ENCODE results near the gene HHIPL1.

HHIPL1 gene

DNA sequence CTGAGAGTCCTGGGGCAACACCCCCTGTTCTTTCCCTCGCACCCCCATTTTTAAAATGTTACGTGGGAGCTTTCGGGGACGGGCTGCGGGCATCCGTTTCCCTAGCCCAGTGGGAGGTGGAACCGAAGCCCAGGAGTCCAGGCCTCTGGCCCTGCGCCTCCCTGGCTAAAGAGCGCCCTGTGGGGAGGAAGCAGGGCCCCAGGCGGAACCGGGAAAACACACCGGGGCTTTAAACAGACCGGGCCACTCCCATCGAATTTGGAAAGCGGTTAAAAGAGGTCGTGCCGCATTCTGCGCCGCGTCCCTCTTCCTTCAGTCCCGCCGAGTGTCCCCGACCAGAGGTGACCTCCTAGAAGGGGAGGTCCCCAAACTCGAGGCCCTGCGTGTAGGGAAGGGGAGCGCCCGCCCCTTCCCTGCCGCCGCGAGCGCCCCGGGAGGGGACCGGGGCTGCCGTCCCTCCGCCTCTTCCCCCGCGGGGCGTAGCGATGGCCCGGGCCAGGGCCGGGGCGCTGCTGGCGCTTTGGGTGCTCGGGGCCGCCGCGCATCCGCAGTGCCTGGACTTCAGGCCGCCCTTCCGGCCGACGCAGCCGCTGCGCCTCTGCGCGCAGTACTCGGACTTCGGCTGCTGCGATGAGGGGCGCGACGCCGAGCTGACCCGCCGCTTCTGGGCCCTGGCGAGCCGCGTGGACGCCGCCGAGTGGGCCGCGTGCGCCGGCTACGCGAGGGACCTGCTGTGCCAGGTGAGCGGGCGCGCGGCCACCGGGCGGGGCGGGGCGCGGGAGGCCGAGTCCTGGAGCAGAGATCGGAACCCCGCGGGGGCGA, at the start of gene HHIPL1:
HHIPL1 (plus strand) TSS at position 407 of the 822 bp plus-strand sequence; CDS start at position 486, 79 bp downstream.
- DNase-seq (ENCODE audit: low read depth in 3 of 3) = no peak

DNA sequence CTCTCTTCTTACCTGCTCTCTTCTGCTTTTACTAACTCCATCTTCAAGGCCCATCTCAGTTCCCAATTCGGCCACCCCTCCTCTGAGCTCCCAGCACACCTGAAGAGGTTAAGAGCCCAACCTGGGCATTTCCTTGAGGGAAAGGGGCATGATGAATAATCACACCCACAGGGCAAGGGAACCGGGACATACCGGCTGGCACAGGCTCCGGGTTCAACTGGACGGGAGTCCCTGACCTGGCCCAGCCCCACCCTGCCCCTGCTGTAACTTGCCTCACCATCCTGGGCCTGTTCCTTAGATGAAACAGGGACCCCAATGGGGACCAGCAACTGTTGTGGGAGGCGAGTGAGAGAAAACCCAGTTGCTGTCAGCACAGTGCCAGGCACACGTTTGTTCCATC, 49.4 kb upstream of the HHIPL1 start:
- DNase-seq (ENCODE audit: low read depth in 3 of 3) = no peak

DNA sequence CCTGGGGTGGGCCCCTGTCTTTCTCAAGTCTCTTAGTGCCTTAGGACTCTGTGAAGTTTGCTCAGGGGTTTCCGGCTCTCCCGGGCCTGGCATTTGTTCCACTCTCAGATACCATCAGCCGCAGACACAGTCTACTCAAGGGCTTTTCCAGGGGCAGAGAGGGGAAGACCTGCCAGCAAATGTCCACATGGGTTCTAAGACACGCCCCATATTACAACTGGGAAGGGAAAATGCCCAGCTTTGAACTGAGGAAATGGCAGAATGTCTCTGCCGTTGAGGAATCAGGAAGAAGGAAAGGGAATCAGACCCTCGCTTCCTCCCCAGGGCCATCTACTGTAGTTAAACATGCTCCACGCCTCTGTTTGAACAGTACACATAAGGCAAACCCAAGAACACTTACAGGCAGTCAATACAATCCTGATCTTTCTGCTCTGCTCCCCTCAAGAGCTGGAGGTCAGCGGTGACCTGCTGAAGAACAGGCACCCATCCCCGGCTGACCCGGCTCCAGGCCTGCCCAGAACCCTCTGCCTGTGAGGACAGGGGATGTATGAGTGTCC, 48.8 kb upstream of the HHIPL1 start:
- DNase-seq (ENCODE audit: low read depth in 3 of 3) = no peak

DNA sequence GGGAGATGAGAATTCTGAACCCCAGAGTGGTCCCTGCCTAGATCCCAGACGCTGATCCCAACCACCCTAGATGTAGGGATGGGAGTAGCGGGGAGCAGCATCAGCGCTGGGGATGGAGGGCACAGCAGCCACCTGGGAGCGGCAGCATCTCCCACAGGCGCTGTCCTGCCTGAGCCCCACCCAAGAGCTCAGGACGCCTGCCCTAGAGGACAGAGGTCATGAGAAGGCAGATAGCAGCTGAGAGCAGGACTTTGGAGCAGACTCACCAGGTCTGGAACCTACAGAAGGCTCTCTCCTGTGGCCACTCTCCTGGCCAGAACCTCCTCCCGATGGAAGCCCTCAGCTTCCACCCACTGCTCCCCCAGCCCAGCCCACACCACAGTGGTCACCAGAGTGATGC, 48.2 kb upstream of the HHIPL1 start:
- DNase-seq (ENCODE audit: low read depth in 3 of 3) = no peak

DNA sequence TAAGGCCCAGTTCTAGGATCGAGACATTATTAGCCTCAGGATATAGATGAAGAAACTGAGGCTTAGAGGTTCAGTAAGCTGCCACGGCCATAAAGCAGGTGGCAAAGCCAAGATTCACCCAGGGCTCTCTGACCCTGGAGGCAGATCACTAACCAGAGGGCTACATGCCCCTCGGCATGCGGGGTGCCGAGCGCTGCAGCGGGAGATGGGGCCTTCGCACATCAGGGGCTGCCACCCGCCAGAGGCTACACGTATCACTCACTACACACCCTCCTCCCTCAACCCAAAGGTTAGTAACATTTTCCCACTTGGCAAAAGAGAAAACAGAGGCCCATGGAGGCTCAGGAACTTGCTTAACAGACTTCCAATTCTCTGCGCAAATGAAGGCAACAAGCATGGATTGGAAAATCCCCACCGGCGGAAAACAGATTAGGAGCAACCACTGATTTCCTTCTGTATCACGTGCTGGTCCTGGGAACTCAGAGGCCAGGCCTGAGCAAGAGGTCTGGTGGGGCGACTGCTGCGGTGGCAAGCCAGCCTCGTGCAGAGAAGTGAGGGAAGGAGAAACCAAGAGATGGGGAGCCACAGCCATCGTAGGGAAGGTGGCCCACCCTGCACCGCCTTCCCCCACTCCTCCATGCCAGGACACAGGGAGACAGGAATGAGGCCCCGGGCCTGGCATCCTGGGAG, 46.9 kb upstream of the HHIPL1 start:
- DNase-seq (ENCODE audit: low read depth in 3 of 3) = no peak

DNA sequence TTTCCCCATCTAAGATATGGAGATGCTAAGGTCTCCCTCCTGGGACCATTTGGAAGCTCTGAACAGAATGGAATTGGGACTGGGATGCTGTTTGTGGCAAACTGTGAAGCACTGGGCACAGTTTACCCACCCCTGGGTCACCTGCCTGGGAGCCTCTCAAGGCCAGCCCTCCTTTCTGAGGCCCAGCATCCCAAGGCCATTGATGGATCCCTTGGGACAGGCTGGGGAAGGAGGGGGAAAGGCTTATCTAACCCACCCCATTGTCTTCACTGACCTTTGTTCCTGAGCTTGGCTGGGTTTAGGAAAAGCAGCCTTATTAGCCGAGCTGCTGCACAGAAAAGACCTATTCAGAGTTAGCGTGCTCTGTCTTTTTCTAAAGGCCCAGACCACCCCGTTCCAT, 46.2 kb upstream of the HHIPL1 start:
- DNase-seq (ENCODE audit: low read depth in 3 of 3) = no peak

DNA sequence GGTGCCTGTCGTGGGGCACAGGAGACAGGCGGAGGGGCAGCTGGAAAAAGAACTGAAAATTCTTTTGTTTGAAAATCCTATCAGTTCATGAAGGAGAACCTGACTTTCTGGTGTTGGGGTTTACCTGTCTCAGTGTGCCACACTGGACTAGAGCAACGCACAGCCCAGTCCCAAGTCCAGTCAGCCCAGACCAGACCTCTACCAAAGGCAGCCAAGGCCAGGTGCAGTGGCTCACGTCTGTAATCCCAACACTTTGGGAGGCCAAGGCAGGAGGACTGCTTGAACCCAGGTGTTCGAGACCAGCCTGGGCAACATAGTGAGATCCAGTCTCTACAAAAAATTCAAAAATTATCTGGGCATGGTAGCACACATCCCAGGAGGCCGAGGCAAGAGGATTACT, 45.5 kb upstream of the HHIPL1 start:
- DNase-seq (ENCODE audit: low read depth in 3 of 3) = no peak

DNA sequence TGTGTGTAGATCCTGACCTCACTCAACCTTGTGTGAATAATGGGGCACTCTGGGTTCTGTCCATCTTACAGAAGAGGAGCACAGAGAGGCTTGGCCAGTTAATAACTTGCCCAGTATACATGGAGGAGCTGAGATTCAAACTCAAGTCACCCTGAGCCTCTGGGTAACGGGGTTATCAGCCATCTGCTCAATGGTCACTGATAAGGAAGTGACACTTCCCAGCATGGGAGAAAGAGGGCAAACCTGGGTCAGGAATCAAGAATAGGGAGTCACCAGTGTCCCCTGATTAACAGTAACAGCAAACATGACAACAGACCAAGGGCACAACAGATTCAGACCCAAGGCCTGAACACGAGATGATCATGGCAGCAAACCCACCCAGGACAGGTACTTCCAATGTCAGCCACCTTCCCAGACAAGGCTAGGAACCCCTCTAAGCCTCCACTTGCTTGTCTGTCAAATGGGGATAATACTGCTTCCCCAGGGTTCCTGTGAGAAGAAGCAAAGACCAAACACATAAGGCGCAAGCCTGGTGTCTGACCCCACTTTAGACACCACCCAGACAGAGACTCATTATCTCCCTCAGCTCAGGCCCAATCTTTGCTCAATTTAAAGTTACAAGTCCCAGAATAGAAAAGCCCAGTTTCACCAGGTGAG, 44.6 kb upstream of the HHIPL1 start:
- DNase-seq (ENCODE audit: low read depth in 3 of 3) = no peak

DNA sequence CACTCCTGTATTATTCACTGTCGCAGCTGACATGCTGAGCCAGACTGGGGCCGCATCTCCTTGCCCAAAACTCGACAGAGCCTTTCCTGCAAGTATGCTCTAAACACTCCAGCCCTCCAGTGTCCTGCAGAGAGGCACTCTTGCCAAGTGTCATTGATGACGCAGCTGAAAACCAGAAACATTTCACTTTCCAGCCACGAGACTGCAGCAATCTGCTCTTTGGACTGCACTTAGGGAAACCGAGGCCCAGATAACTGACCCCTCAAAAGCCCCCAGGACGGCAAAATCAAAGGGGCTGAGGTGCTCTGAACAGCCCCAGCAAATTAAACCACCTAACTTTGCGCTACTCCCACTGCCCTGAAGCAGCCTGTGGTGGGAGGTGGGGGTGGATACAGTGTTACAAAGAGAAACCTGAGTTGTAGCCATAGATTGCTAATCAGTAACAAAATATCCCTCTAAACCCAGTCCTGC, 43.5 kb upstream of the HHIPL1 start:
- DNase-seq (ENCODE audit: low read depth in 3 of 3) = no peak

DNA sequence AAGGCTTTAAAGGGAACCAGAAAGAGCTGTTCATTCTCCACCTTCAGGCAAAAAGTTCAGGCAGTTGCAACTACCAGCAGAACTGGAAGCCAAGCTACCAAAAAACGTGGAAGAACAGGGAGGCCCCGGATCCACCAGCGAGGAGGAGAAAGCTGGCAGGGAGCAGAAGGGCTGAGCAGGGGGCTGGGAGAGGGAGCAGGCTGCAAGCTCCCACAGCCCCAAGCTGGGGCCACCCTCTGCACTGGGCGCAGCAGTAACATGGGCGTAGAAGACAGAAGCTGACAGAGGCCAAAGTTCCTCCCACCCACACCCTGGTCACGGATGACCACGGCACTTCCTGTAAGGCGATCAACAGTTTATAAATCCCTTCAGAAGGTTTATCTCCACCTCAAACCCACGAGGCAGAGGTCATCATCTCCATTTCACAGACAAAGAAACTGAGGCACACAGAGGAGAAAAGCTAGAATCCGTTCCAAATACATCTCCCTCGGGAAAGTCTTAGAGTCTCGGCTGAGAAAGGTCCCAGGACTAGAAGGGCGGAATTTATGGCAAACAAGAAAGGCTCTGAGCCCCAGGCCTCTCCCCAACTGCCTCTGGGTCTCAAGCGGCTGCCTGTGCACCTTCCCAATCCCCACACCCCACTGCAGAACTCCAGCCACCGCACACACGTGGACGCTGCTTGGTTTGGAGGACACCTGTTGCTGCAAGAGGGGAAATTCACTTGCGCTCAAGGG, 42.7 kb upstream of the HHIPL1 start:
- DNase-seq (ENCODE audit: low read depth in 3 of 3) = no peak

DNA sequence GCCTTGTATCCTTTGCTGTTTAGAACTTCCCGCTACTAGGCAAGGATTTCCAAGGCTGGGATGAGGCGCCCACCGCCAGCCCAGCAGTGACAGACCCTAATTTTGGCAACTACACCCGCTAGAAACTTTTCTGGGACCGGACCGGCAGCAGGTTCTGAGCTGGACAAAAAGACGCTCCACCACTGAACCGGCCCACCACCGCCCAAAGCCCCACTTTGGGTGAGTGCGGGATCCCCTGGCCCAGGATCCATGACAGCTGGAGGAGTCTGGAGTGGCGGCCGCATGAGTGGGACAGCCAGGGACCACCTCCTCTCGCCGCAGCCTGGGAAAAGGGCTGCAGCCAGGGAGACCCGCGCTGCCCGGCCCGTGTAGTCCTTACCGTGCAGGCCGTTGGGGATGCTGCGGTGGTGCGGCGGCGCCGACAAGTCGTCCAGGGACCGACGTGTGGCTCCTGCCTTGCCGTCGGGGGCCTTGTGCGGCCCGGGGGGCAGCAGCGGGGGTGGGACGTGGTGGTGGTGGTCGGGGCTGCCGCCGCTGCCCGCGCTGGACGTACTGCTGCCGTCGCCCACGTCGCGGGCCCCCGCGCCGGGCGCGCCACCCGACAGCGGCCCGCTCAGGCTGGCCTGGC, 42.0 kb upstream of the HHIPL1 start:
- no peak for DNase-seq (ENCODE audit: low read depth in 3 of 3)

DNA sequence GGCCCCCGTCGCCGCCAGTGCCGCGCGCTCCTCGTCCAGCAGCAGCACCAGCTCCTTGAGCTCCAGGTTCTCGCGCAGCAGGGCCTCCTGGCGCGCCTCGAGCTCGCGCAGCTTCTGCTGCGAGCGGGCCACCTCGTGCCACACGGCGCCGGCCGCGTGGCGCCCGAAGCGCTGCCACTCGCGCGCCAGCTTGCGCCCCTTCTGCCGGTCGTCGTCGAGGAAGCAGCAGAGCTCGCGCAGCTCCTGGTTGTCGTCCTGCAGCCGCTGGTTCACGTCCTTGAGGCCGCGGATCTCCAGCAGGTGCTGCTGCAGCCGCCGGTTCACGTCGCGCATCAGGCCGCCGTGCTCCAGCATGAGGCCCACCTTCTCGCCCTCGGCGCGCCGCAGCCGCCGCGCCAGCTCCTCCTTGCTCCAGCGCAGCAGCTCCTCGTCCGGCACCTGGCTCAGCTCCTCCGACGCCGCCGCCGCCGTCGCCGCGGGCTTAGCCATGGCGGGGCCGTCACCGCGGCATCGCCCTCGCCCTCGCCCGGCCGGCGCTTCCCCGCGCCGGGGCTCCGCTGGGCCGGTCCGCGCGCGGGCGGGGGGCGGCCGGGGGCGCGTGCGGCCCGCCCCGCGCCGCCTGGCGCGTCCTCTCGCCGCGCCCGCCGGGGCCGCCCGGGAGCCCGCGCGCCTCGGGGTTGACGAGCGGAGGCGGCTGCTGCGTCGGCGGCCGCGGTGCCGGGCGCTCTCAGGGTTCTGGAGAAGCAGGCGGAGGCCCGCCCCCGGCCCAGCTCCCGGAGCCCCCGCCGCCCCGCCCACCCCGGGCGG, 41.3 kb upstream of the HHIPL1 start, which contains the start of gene CCDC85C:
CCDC85C (minus strand) TSS at position 737 of the 807 bp plus-strand sequence; CDS start at position 489, 248 bp downstream.
- DNase-seq (ENCODE audit: low read depth in 3 of 3) = peak; percentile 13 to 27 (median 25)

DNA sequence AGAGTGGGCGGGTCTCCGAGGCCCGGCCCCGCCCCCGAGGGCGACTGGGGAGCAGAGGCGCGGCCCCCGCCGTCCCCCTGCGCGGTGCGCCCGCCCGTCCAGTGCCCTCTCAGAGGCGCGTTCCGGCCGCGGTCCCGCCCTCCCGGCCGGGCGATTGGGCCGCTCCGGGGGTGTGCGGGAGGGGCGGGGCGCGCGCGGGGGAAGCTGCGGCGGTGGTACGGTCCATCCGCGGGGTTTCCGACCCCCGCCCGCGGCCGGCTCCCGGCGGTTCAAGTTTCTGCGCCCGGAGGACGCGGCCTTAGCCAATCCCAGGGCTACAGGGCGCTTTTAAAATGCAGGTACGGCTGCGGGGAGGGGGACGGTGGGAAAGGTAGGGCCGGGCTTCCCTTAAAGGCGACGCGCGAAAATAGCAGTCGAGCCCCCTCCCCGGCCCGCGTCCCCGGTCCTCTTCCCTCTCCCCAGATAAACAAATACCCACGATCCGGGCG, 40.6 kb upstream of the HHIPL1 start:
- peak; percentile 86 to 92 (median 90) for DNase-seq (ENCODE audit: low read depth in 3 of 3)

DNA sequence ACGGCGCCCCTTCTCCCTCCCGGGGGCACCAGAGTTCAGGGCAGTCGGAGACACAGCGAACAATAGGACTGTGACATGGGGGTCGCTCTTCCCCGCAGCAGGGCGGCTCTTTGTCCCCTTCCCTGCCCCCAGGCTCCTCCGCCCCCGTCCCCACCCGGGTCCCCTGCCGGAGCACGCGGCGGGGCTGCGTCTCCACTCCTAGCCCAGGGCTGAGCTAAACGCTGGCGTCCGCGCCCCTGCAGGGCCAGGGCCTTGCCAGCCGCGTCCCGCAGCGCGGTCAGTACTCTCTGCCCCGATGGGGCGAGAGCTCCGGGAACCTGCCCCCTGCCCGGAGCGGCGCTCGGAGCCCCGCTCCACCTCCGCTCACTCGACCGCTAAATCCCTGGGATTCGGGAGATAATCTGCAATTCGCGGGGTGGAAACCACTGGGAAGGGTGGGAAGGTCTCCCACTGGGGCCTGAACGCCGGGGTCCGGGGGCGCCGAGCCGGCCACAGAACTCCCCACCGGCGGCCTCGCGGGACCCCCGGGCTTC, 40.1 kb upstream of the HHIPL1 start:
- peak in 1 of 3 experiments; percentile 22 for DNase-seq (ENCODE audit: low read depth in 3 of 3)

DNA sequence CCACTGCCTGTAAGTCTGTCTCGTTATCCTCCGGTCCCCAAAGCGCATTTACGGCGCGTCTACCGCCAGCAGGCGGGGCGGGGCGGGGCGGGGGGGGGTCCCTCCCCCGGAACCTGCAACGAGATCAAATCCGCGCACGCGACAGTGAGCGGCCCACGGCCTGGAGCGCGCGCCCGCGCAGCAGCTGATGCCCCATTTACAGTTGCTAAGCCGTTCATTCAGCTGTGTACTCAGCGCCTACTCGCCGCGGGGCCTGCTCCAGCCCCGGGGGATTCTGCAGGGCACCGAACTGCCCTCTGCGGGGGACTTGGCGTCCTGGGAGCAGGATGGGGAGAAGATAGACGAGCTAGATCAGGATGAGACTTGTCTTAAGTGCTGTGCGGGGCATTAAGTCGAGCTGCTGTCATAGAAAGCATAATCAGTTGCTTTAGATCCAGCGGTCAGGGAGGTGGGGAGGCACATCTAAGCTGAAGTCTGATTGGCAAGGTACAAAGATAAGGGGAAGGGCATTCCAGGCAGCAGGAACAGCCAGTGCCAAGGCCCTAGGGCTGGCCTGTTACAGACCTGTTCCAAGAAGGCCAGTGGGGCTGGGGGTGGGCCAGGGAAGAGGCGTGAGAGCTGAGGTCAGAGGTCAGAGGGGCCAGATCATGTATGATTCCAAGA, 39.5 kb upstream of the HHIPL1 start:
- DNase-seq (ENCODE audit: low read depth in 3 of 3) = peak; percentile 56 to 76 (median 75)

DNA sequence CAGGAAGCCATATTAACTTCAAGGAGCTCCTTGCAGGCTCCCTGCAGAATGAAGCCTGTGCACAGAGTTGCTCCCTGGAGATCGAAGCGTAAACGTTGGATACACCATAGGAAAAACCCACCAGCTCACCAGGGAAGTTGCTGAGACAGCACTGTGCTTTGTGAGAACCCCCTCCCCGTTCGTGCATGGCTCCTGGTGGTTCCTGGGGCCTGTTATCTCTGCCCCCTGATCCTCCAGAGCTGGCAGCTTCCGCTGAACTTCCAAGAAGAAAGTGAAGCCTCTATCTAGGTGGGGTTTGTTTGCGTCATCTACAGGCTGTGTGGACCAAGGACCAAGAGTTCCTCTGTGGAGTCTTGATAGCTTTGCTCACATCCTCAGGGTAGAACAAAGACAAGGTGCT, 38.6 kb upstream of the HHIPL1 start:
- DNase-seq (ENCODE audit: low read depth in 3 of 3) = no peak

DNA sequence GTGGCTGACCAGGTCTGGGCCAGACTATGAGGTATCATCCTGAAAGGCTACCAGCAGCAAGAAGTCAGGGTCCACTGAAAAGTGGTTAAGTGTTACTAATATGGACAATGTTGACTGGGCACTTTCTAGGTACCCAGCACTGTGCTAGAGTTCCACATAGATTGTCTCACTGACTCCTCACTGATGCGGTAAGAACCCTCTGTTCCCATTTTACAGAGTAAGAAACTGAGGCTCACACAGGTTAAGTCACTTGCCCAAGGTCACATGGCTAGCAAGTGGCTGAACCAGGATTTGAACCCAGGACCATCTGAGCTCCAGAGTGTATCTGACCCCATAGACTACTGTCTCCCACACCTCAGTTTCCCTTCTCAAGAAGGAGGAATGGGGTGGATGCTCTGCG, 36.3 kb upstream of the HHIPL1 start:
- DNase-seq (ENCODE audit: low read depth in 3 of 3) = no peak

DNA sequence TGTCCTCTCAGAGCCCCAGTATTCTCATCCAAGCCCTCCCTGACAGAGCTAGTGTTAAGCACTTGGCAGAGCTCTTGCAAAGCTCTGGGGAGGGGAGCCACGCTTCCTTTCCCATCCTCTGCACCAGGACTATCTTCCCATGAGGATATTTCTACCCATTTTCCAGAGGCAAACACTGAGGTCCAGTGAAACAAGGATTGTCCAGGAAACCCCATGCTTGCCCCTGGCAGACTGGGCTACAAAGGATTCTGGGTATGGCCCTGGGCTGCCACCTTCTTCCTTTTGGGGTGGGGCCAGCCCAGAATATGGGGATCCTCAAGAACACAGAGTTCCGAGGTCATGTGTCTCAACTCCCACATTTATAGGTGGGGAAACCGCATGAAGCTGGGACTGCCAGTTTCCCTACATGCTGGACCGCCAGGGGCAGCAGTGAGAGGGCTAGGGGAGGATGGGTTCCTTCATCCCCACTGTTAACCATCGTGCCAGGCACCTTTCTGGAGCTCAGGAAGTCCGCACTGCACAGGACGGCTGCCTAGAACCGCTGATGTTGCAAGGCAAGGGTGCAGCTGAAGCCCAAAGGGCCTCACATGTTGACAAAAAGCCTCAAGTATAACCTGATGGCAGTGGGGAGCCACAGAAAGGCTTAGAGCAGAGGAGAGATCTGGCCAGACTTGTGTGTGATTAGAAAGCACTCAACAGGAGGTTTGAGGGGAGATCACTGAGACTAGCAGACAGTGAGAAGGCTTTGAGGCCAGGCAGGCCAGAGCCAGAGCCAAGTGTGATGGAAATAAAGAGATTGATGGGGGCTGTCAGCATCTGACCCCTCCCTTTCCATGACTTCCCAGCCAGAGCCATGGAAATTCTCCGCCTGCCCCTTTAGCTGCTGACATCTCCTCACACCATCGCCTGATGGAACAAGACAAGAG, 35.4 kb upstream of the HHIPL1 start:
- DNase-seq (ENCODE audit: low read depth in 3 of 3) = no peak

Data from stimulated activated CD4-positive, alpha-beta T cell treated with anti-CD3 and anti-CD28 coated beads, TNF-alpha, amount 100 ng/mL, for 4 hours (primary cell).